Measurements from ENCODE around the gene ADM2.

GRCh38 chr22:50526834-50527801 is 45.8 kb downstream of the ADM2 start:
- TF ChIP-seq POLR2AphosphoS5 (IDR thresholded peaks at IDR 0.05; ENCODE audit: borderline replicate concordance, low read depth, low read length): no peak; the same call in 1 of the 2 replicates
- TF ChIP-seq EZH2 (IDR thresholded peaks at IDR 0.05): no peak

Data from SK-N-MC (cell line).